ENCODE data around the gene OR2T12.
"Not testable (repeated sequence)": the region's sequence is repeated elsewhere in the genome, so short reads cannot be mapped to it uniquely, and the experiment has no call there.

The OR2T12 gene, protein sequence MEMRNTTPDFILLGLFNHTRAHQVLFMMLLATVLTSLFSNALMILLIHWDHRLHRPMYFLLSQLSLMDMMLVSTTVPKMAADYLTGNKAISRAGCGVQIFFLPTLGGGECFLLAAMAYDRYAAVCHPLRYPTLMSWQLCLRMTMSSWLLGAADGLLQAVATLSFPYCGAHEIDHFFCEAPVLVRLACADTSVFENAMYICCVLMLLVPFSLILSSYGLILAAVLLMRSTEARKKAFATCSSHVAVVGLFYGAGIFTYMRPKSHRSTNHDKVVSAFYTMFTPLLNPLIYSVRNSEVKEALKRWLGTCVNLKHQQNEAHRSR

GRCh38 chr1:248303324-248303723 lies at the start of gene OR2T12:
Gene OR2T12 (minus strand): TSS chr1:248303424. CDS start chr1:248295578, 7,846 bp downstream.
- DNase-seq = no peak

DNA sequence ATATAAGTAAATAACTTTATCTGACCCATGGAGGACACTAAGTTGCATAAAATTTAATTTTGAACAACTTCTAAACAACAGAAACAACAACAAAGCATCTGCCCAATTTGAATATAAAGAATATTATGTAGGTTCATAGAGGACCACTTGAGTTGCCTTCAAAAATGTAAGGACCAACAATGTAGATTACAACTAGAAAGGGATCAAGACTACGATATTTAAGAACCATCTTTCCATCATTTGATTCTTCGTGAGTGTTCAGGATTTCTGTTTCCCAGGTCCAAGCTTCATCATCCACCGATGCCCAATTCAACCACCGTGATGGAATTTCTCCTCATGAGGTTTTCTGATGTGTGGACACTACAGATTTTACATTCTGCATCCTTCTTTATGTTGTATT lies 45.3 kb upstream of the OR2T12 start, which contains the start of gene OR14C36:
Gene OR14C36, plus strand, starts transcription at position 301 of the 400 bp plus-strand sequence. Its CDS starts 0 bp downstream, at position 301.
- DNase-seq = no peak

DNA sequence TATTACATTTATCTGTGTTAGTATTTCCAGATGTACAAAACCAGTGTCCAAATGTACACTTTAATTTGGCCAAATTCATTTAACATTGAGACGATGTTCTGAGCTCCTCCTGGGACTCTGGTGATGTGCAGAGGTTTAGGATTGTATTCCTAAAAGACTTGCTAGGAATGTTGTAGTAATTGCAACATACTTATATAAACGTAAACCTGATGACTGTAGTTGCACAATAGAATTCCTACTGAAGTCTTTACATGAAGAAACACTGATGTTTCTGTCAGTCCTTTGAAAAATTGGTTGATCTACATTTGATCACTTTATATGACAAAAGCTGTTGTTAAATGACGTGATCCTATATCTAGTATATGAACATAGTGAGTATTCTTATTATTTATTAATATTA lies 40.2 kb upstream of the OR2T12 start:
- no peak for DNase-seq

DNA sequence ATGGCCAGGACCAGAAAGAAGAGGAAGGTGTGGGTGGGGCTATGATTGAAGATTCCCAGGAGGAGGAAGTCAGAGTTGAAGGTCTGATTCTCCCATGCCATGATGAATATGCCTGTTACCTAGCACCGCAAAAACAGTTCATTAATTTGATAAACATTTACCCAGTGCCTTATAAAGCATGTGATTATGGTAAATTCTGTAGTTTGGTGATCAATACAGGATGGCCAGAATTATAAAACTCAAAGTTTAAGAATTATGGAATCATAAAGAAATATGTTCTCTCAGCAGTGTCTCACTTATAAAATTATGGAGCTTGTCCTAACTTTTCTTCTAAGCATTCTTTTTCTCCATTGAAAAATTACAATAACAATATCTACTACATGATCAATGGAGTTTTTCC lies 21.2 kb upstream of the OR2T12 start, which contains the start of gene OR2M7:
Gene OR2M7, minus strand, starts transcription at position 101 of the 400 bp plus-strand sequence. Its CDS starts 0 bp downstream, at position 101.
- DNase-seq = no peak

- no peak for DNase-seq
These were observed 13.6 kb upstream of the OR2T12 start for GRCh38 chr1:248316796-248317195.

- DNase-seq = not testable (repeated sequence)
These were observed 3.5 kb upstream of the OR2T12 start for GRCh38 chr1:248306740-248307139.

DNA sequence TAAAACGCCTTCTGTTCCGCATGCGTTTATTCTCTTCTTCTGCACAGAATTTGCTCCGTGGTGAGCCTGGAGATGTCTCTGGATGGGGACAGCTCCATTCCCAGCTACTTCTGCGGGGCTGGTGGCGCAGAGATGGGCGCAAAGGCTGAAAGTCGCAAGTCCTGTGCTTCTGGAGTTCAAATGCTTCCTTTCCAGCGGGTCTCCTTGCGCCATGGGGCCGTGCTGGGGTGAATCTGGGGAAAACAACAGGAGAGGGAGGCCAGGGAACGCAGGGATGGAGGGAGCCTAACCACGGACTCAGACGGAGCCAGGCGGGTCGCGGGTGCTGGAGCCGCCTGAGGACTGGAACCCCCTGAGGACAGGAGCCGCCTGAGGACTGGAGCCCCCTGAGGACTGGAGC lies 2.9 kb upstream of the OR2T12 start:
- no peak for DNase-seq

DNA sequence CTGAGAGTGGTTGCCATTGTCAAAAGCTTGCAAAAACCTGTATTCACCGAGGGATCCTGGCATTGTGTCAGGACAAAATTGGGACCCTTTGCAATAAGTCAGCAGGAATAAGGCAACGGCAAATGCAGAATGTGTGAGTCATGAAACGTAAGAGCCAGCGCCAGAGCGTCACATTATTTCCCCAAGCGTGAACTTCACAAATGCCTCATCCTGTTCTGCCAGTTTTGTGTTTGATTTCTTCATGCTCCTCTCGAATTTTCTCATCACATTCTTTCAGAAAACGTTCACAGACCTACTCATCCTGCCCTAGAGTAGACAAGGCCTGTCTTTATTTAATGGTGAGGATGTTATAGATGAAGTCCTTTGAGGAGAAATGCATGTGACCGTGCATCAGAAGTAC lies 2.4 kb upstream of the OR2T12 start:
- DNase-seq = not testable (repeated sequence)

DNA sequence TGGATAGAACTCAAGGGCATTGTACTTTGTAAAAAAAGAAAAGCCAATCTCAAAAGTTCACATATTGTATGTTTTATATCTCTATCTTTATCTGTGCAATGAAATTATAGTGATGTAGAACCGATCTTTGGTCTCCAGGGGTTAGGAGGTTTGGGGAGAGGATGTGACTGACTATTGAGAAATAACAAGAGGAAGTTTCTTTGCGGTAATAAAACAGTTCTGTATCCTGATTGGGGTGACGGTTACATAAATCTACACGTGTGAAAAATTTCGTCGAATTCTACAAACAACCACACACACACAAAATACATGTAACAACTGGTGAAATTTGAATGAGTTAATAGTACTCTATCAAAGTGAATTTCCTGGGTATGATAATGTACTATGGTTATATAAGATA lies 14.8 kb downstream of the OR2T12 start:
- DNase-seq = no peak

- DNase-seq = no peak
These were observed 25.3 kb downstream of the OR2T12 start, which contains the start of gene OR2T33 for GRCh38 chr1:248277876-248278275. Gene OR2T33 (minus strand): TSS chr1:248277976. CDS start chr1:248273814, 4,162 bp downstream.

DNA sequence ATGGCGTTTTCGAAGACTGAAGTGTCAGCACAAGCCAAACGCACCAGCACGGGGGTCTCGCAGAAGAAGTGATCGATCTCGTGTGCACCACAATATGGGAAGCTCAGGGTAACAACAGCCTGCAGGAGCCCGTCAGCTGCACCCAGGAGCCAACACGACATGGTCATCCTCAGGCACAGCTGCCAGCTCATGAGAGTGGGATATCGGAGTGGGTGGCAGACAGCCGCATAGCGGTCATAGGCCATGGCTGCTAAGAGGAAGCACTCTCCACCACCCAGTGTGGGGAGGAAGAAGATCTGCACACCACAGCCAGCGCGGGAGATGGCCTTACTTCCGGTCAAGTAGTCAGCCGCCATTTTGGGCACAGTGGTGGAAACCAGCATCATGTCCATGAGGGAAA lies 30.0 kb downstream of the OR2T12 start:
- DNase-seq = not testable (repeated sequence)

- no peak for DNase-seq
These were observed 35.0 kb downstream of the OR2T12 start for GRCh38 chr1:248268178-248268577.

- not testable (repeated sequence) for DNase-seq
These were observed 43.9 kb downstream of the OR2T12 start for GRCh38 chr1:248259309-248259708.

DNA sequence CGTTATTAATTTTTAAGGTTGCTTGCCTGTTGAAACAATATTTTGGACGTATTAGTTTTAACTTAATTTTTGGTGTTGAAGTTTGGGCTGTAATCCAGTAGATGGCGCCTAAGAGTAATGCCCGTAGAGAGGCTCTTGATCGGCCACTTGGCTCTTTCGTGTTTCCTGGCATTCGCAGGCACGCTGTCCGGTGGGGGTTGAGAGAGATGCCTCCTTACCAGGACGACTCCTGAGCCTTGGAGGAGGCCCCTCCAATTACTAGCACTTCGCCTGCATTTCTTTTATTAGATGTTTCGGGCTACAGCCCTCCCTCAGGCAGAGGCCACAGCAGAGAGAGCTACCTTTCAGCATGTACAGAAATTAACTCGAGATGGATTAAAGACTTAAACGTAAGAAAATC lies 60.0 kb downstream of the OR2T12 start:
- DNase-seq = no peak

Data from NCI-H2227 treated with DMSO at 0.1 percent for 48 hours (cell line).